Keratinocyte (primary cell): Measurements from ENCODE around the gene CD200R1. TPM values are rescaled to one million over a fixed set of nuclear protein-coding genes. Genes with fewer than 3 reads are reported as not detected.

Experiments
- DNase-seq: peaks from one replicate; pipeline ENCODE4 v3.0.0-alpha.2; 2011; ENCODE audit warnings: low read depth, missing footprints, low spot score
- FAIRE-seq: peaks from 2 replicates; lab custom pipeline; 2011; peaks lifted over from hg19 to GRCh38; lab: Jason Lieb, UNC
- H2AFZ ChIP-seq: 2 replicates; pipeline ENCODE4 v1.6.0; 2012; ENCODE audit warnings: low read length, control low read depth, inconsistent platforms; ENCODE audit not compliant: control insufficient read depth
- H3K27ac ChIP-seq: 2 replicates; pipeline ENCODE4 v1.5.1; 2011; ENCODE audit warnings: low read length; ENCODE audit not compliant: control insufficient read depth, insufficient read depth
- H3K27me3 ChIP-seq: 3 replicates; pipeline ENCODE4 v1.6.0; 2011; ENCODE audit warnings: low read length; ENCODE audit not compliant: control insufficient read depth, insufficient read depth; ENCODE audit errors: extremely low read depth
- H3K36me3 ChIP-seq, 2 experiments: 2 replicates in 1 of 2; 3 replicates in 1 of 2; pipeline ENCODE4 v1.5.1; 2011; ENCODE audit warnings: low read length in 2 of 2, mild to moderate bottlenecking in 1 of 2; ENCODE audit not compliant: control insufficient read depth in 2 of 2, insufficient read depth in 2 of 2; ENCODE audit errors: extremely low read depth in 1 of 2
- H3K4me1 ChIP-seq: 3 replicates; pipeline ENCODE4 v1.5.1; 2011; ENCODE audit warnings: low read length; ENCODE audit not compliant: control insufficient read depth, insufficient read depth; ENCODE audit errors: extremely low read depth
- H3K4me2 ChIP-seq: 3 replicates; pipeline ENCODE4 v1.6.0; 2011; ENCODE audit warnings: low read depth, low read length; ENCODE audit not compliant: control insufficient read depth, insufficient read depth; ENCODE audit errors: extremely low read depth
- H3K4me3 ChIP-seq, 3 experiments: fragments of 200-600 bp in 1 of 3; sonication (generic) in 1 of 3; 2 replicates in 2 of 3; 3 replicates in 1 of 3; pipeline ENCODE4 v1.5.1; 2011 to 2016; ENCODE audit warnings: low read length in 3 of 3, mild to moderate bottlenecking in 3 of 3, control low read depth in 2 of 3, inconsistent platforms in 1 of 3, low read depth in 1 of 3, mixed read lengths in 1 of 3, mixed run types in 1 of 3, moderate library complexity in 1 of 3; ENCODE audit not compliant: control insufficient read depth in 2 of 3, insufficient read depth in 2 of 3; ENCODE audit errors: extremely low read depth in 1 of 3
- H3K79me2 ChIP-seq: 2 replicates; pipeline ENCODE4 v1.6.0; 2012; ENCODE audit warnings: low read length; ENCODE audit not compliant: control insufficient read depth, insufficient read depth
- H3K9ac ChIP-seq: 3 replicates; pipeline ENCODE4 v1.6.0; 2011; ENCODE audit warnings: low read length; ENCODE audit not compliant: control insufficient read depth, insufficient read depth; ENCODE audit errors: extremely low read depth
- H3K9me1 ChIP-seq: 3 replicates; pipeline ENCODE4 v1.6.0; 2011; ENCODE audit warnings: low read length; ENCODE audit not compliant: control insufficient read depth, insufficient read depth; ENCODE audit errors: extremely low read depth
- H3K9me3 ChIP-seq: 2 replicates; pipeline ENCODE4 v1.5.1; 2012; ENCODE audit warnings: low read depth, low read length; ENCODE audit not compliant: control insufficient read depth
- H4K20me1 ChIP-seq: 3 replicates; pipeline ENCODE4 v1.6.0; 2011; ENCODE audit warnings: low read length; ENCODE audit not compliant: control insufficient read depth, insufficient read depth; ENCODE audit errors: extremely low read depth
- CTCF ChIP-seq, 3 experiments: IDR thresholded peaks in 1 of 3; conservative IDR thresholded peaks in 1 of 3; optimal IDR thresholded peaks in 1 of 3; 2 replicates in 2 of 3; 3 replicates in 1 of 3; pipeline versions ENCODE3 to v1.5.1; 2011; ENCODE audit warnings: low read length in 3 of 3, mild to moderate bottlenecking in 3 of 3, moderate library complexity in 2 of 3, control low read depth in 1 of 3, inconsistent platforms in 1 of 3; ENCODE audit not compliant: insufficient read depth in 2 of 3; ENCODE audit errors: extremely low read depth in 1 of 3
- EZH2 ChIP-seq: IDR thresholded peaks from one replicate; pipeline ENCODE4 v1.6.1; 2012; ENCODE audit warnings: inconsistent platforms, mild to moderate bottlenecking, low read length, moderate library complexity
- dilution Hi-C: fragments of 300-500 bp; cut with MboI; formaldehyde crosslinking; loops from one replicate; pipeline ENCODE4 v1.7.0; 2020; ENCODE audit warnings: low sequenced_read_pairs; ENCODE audit not compliant: extremely low pct_ligation_motif_present
- polyA plus RNA-seq, 5 experiments: library from polyadenylated mRNA; depleted of rRNA in 3 of 5; stranded (reverse) in 3 of 5; stranded (forward) in 1 of 5; unstranded in 1 of 5; fragments of >200 nt; gene quantifications; 1 replicate in 1 of 5; 2 replicates in 3 of 5; 3 replicates in 1 of 5; pipeline versions ENCODE4 v1.2.1 to v1.2.3, GENCODE V29; 2011 to 2012; ENCODE audit warnings: missing spikeins in 2 of 5, low read depth in 1 of 5, low replicate concordance in 1 of 5

Gene CD200R1
- polyA plus RNA-seq, 1 donor (not counting 4 experiments of a cell fraction or from before 2014, with no cell fraction given), result 1.6 TPM

DNA sequence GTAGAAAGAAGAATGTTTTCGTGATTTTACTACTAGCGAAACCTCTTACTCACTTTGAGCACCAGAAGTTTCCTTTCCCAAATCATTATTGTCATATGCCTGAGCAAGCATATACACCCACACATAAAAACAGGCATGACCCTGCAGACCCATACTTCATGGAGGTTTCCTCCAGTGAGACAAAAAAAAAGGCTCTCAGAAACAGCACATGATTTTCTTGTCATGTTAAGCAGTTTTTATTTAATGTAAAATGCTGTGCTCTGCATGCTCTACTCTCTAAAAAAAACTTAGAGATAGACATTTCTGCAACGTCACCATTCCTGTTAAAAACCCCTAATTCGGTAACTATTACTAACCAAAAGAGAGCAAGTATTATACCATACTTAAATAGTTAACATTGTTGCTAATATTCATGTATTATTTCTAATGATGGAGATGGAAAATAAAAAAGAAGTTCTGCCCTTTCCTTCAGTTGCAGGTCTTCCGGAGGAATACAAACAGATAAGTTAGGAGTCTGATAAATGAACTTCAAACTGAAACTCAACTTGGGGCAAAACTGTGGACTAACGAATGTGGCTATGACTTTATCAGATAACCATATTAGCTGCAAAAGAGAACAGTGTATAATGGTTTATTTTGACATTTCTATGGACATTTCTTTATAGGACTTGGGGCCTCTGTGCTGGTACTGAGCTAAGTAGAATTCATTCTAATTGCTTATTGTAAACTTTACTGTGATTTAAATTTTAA is 15.9 kb downstream of the CD200R1 start:
- DNase-seq (no peak), FAIRE-seq (no peak)
- Histone ChIP-seq H3K4me2 (no peak overlapping the region), H3K4me1 (no peaks in the 10 kb centered on the region), H4K20me1 (no peaks in the 10 kb centered on the region), H3K4me3 (no peak overlapping the region), H3K27ac (no peak overlapping the region), H3K27me3 (no peaks in the 10 kb centered on the region), H3K36me3 (no peaks in the 10 kb centered on the region), H2AFZ (no peak overlapping the region), H3K9me3 (peaks cover 3% of the 10 kb centered on the region), H3K9ac (no peak overlapping the region), H3K79me2 (no peaks in the 10 kb centered on the region), H3K9me1 (no peaks in the 10 kb centered on the region)
- dilution Hi-C loops, result no loop called here
- no peak for TF ChIP-seq EZH2
- no peak for TF ChIP-seq CTCF (optimal IDR thresholded peaks at IDR 0.05 in 1 of 3, IDR thresholded peaks at IDR 0.05 in 1 of 3, conservative IDR thresholded peaks at IDR 0.05 in 1 of 3; ENCODE audit: extremely low read depth in 1 of 3, insufficient read depth in 2 of 3, low read length in 3 of 3)

DNA sequence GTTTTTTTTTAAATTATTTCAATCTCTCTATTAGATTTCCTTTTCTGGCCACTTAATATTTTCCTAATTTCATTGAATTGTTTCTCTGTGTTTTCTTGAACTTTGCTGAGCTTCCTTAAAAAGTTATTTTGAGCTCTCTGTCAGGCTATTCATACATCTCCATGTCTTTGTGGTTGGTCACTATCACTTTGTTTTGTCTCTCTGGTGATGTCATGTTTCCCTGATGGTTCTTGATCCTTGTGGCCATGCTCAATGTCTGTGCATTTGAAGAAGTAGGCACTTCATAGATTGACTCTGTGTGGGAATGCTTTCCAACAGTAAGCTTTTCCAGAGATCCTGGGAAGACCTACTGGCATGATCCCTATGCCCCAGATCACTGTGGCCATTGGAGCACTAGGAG is 18.6 kb downstream of the CD200R1 start:
- H3K9ac ChIP-seq, result no peak overlapping the region
- H3K27ac ChIP-seq, result no peak overlapping the region
- no peak for TF ChIP-seq EZH2
- TF ChIP-seq CTCF (optimal IDR thresholded peaks at IDR 0.05 in 1 of 3, IDR thresholded peaks at IDR 0.05 in 1 of 3, conservative IDR thresholded peaks at IDR 0.05 in 1 of 3; ENCODE audit: extremely low read depth in 1 of 3, insufficient read depth in 2 of 3, low read length in 3 of 3), result no peak
- no peaks in the 10 kb centered on the region for H3K9me3 ChIP-seq
- H3K4me2 ChIP-seq, result no peak overlapping the region
- no peak overlapping the region for H2AFZ ChIP-seq
- H4K20me1 ChIP-seq, result no peaks in the 10 kb centered on the region
- H3K9me1 ChIP-seq, result no peaks in the 10 kb centered on the region
- no peaks in the 10 kb centered on the region for H3K27me3 ChIP-seq
- H3K4me1 ChIP-seq, result no peaks in the 10 kb centered on the region
- DNase-seq (no peak), FAIRE-seq (no peak)
- H3K79me2 ChIP-seq, result no peaks in the 10 kb centered on the region
- dilution Hi-C loops, result no loop called here
- no peaks in the 10 kb centered on the region for H3K36me3 ChIP-seq
- no peak overlapping the region for H3K4me3 ChIP-seq
